Activated T-cell treated with anti-CD3 and anti-CD28 coated beads for 48 hours (primary cell): ENCODE results near the gene CAMTA1.

ENCODE experiments used
- DNase-seq: peaks from one replicate; pipeline ENCODE4 v3.0.0-alpha.2; 2020; ENCODE audit warnings: low read depth

Gene CAMTA1

GRCh38 chr1:7477593-7477992 lies 692.3 kb downstream of the CAMTA1 start:
- no peak for DNase-seq

GRCh38 chr1:7478142-7478790 lies 693.0 kb downstream of the CAMTA1 start:
- DNase-seq: no peak

- no peak for DNase-seq
Measured at GRCh38 chr1:7478809-7479499, 693.7 kb downstream of the CAMTA1 start.

GRCh38 chr1:7479571-7479970 lies 694.3 kb downstream of the CAMTA1 start:
- no peak for DNase-seq

GRCh38 chr1:7481194-7481593 lies 695.9 kb downstream of the CAMTA1 start:
- DNase-seq: no peak

GRCh38 chr1:7482077-7482476 lies 696.8 kb downstream of the CAMTA1 start:
- DNase-seq: no peak

- DNase-seq: no peak
Measured at GRCh38 chr1:7482772-7483495, 697.7 kb downstream of the CAMTA1 start.

- DNase-seq: no peak
Measured at GRCh38 chr1:7483634-7484383, 698.6 kb downstream of the CAMTA1 start.

GRCh38 chr1:7485086-7485780 lies 700.0 kb downstream of the CAMTA1 start:
- DNase-seq: no peak

- no peak for DNase-seq
Measured at GRCh38 chr1:7485826-7486225, 700.6 kb downstream of the CAMTA1 start.

GRCh38 chr1:7487766-7488474 lies 702.7 kb downstream of the CAMTA1 start:
- DNase-seq: no peak

GRCh38 chr1:7488475-7488842 lies 703.2 kb downstream of the CAMTA1 start:
- DNase-seq: no peak

GRCh38 chr1:7489586-7489985 lies 704.3 kb downstream of the CAMTA1 start:
- no peak for DNase-seq

GRCh38 chr1:7490576-7490975 lies 705.3 kb downstream of the CAMTA1 start:
- no peak for DNase-seq

GRCh38 chr1:7491109-7491817 lies 706.0 kb downstream of the CAMTA1 start:
- no peak for DNase-seq

- DNase-seq: no peak
Measured at GRCh38 chr1:7491818-7492173, 706.5 kb downstream of the CAMTA1 start.

GRCh38 chr1:7493711-7494454 lies 708.6 kb downstream of the CAMTA1 start:
- no peak for DNase-seq

- no peak for DNase-seq
Measured at GRCh38 chr1:7495962-7496361, 710.7 kb downstream of the CAMTA1 start.

GRCh38 chr1:7497107-7497637 lies 711.9 kb downstream of the CAMTA1 start:
- no peak for DNase-seq
